IMR-90 (cell line): Measurements from ENCODE around the gene HYCC1.

Source experiments
- CEBPB ChIP-seq: IDR thresholded peaks from 2 replicates; pipeline ENCODE4 v1.6.1; 2012; ENCODE audit warnings: low read depth, low read length, improper control_type of control experiment
- MAFK ChIP-seq: IDR thresholded peaks from 2 replicates; pipeline ENCODE4 v1.6.1; 2012; ENCODE audit warnings: low read depth, low read length, improper control_type of control experiment
- MXI1 ChIP-seq: IDR thresholded peaks from 2 replicates; pipeline ENCODE4 v1.6.1; 2012; ENCODE audit warnings: low read depth, mild to moderate bottlenecking, low read length, moderate library complexity, borderline replicate concordance
- POLR2A ChIP-seq: IDR thresholded peaks from 2 replicates; pipeline ENCODE4 v1.6.1; 2012; ENCODE audit warnings: mild to moderate bottlenecking, low read depth, low read length
- SMC3 ChIP-seq: fragments of 150-350 bp; IDR thresholded peaks from 2 replicates; pipeline ENCODE4 v1.6.1; 2016; ENCODE audit warnings: low read depth, mild to moderate bottlenecking, antibody characterized with exemption, low read length, moderate library complexity
- TF ChIP-seq, protein P1 (sequence below): conservative IDR thresholded peaks from 2 replicates; pipeline ENCODE4 v1.5.1; 2012; ENCODE audit warnings: mild to moderate bottlenecking, low read depth, low read length, improper control_type of control experiment
- TF ChIP-seq, protein P2 (sequence below): fragments of 150-350 bp; IDR thresholded peaks from 2 replicates; pipeline ENCODE4 v1.6.1; 2016; ENCODE audit warnings: low read depth, mild to moderate bottlenecking, low read length, moderate library complexity, borderline replicate concordance

DNA sequence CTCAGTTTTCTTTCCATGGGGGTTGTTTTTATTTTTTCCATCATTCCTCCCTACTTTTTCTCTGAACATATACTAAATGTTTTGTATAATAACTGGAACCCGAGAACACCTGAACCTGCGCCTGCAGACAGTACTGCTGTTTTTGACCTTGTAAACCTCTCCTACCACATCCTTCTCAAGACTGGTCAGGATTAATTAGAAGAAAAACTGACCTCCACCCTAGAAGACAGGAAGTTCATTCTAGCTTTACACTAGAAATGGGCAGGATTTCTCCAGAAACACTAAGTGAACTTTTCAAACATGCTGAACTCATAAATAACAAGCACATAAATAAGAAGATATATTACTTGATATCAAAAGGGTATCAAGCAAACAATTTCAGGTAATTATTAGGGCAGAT is 751 bp upstream of the HYCC1 start:
- TF ChIP-seq, protein P1, sequence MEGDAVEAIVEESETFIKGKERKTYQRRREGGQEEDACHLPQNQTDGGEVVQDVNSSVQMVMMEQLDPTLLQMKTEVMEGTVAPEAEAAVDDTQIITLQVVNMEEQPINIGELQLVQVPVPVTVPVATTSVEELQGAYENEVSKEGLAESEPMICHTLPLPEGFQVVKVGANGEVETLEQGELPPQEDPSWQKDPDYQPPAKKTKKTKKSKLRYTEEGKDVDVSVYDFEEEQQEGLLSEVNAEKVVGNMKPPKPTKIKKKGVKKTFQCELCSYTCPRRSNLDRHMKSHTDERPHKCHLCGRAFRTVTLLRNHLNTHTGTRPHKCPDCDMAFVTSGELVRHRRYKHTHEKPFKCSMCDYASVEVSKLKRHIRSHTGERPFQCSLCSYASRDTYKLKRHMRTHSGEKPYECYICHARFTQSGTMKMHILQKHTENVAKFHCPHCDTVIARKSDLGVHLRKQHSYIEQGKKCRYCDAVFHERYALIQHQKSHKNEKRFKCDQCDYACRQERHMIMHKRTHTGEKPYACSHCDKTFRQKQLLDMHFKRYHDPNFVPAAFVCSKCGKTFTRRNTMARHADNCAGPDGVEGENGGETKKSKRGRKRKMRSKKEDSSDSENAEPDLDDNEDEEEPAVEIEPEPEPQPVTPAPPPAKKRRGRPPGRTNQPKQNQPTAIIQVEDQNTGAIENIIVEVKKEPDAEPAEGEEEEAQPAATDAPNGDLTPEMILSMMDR = no peak
- TF ChIP-seq MXI1 (no peak), MAFK (no peak), CEBPB (no peak), POLR2A (no peak), SMC3 (no peak)
- TF ChIP-seq, protein P2, sequence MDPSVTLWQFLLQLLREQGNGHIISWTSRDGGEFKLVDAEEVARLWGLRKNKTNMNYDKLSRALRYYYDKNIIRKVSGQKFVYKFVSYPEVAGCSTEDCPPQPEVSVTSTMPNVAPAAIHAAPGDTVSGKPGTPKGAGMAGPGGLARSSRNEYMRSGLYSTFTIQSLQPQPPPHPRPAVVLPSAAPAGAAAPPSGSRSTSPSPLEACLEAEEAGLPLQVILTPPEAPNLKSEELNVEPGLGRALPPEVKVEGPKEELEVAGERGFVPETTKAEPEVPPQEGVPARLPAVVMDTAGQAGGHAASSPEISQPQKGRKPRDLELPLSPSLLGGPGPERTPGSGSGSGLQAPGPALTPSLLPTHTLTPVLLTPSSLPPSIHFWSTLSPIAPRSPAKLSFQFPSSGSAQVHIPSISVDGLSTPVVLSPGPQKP = no peak
